Gastroesophageal sphincter (tissue), 4 donors: ENCODE measurements around the gene ADORA1. TPM values are rescaled to one million over a fixed set of nuclear protein-coding genes. Genes with fewer than 3 reads are reported as not detected.

Source experiments
- ATAC-seq: fragments of 150-250 bp; one replicate; pipeline ENCODE4 v1.9.1; 2016; ENCODE audit warnings: mild to moderate bottlenecking, moderate library complexity
- H3K27ac ChIP-seq, 4 donors: fragments of 200-600 bp; sonication (generic) in 3 of 4; 1 replicate in 3 of 4; 2 replicates in 1 of 4; pipeline ENCODE4 v1.5.1; 2016 to 2019
- H3K27me3 ChIP-seq: fragments of 200-600 bp; sonication (generic); one replicate; pipeline ENCODE4 v1.5.1; 2019
- H3K36me3 ChIP-seq, 2 donors: fragments of 200-600 bp; sonication (generic); one replicate each; pipeline ENCODE4 v1.5.1; 2019; ENCODE audit warnings: control low read depth in 1 of 2
- H3K4me1 ChIP-seq, 3 donors: fragments of 200-600 bp; sonication (generic); 1 replicate in 2 of 3; 2 replicates in 1 of 3; pipeline ENCODE4 v1.5.1; 2016 to 2019; ENCODE audit warnings: control low read depth in 2 of 3
- H3K4me3 ChIP-seq, 2 donors: fragments of 200-600 bp; sonication (generic); one replicate each; pipeline ENCODE4 v1.5.1; 2019; ENCODE audit warnings: mild to moderate bottlenecking in 1 of 2, moderate library complexity in 1 of 2
- H3K9me3 ChIP-seq, 3 donors: fragments of 200-600 bp; sonication (generic); one replicate each; pipeline ENCODE4 v1.5.1; 2017 to 2019; ENCODE audit warnings: control low read depth in 2 of 3
- CTCF ChIP-seq, 4 experiments: fragments of 200-600 bp in 2 of 4; fragments of 450-650 bp in 2 of 4; sonication (generic) in 1 of 4; IDR thresholded peaks; one replicate each; pipeline ENCODE4 v1.5.1; 2017 to 2019; ENCODE audit warnings: antibody characterized with exemption in 4 of 4, mild to moderate bottlenecking in 2 of 4, moderate library complexity in 2 of 4
- EP300 ChIP-seq: sonication (generic); formaldehyde crosslinking; IDR thresholded peaks from one replicate; pipeline ENCODE4 v1.6.1; 2017; ENCODE audit warnings: antibody characterized with exemption, mild to moderate bottlenecking
- POLR2A ChIP-seq, 2 donors: fragments of 450-650 bp; IDR thresholded peaks; one replicate each; pipeline ENCODE4 v1.6.1; 2017; ENCODE audit warnings: antibody characterized with exemption in 2 of 2, mild to moderate bottlenecking in 2 of 2, moderate library complexity in 1 of 2
- POLR2AphosphoS5 ChIP-seq: sonication (generic); formaldehyde crosslinking; IDR thresholded peaks from one replicate; pipeline ENCODE4 v1.6.1; 2017; ENCODE audit warnings: antibody characterized with exemption
- WGBS, 2 donors: methylation state at CpG; one replicate each; pipeline ENCODE4 v1.1.5; 2018; ENCODE audit warnings: low coverage in 1 of 2; 5-methylcytosine and 5-hydroxymethylcytosine counted together
- total RNA-seq, 4 donors: library from RNA; depleted of rRNA; stranded (reverse); fragments of >200 nt; gene quantifications; one replicate each; pipeline ENCODE4 v1.1.0, GENCODE V29; 2016

The ADORA1 gene
- 1 to 10 TPM in 1 of 4 donors, under 1 TPM in 3; 0.16 to 2.7 (median 0.33) TPM for total RNA-seq

GRCh38 chr1:203127666-203128430 lies at the start of gene ADORA1:
Gene ADORA1 (plus strand): TSS chr1:203127726. CDS start chr1:203128842, 1,116 bp downstream.
- ATAC-seq: peak; percentile 87
- peak within 1 kb of the TSS; percentile 16 to 50 for H3K4me3 ChIP-seq
- H3K9me3 ChIP-seq: no peaks in the 10 kb centered on the region
- TF ChIP-seq CTCF (IDR thresholded peaks at IDR 0.05): peak in 1 of 4 experiments; percentile 10
- no peak for TF ChIP-seq POLR2AphosphoS5
- TF ChIP-seq POLR2A (IDR thresholded peaks at IDR 0.05): no peak
- no peak for TF ChIP-seq EP300
- peaks cover 48% of the 10 kb centered on the region for H3K27me3 ChIP-seq
- no peaks in the 10 kb centered on the region for H3K36me3 ChIP-seq
- H3K4me1 ChIP-seq: peaks cover 0 to 46% (median 30%) of the 10 kb centered on the region in 3 donors
- no CpG with 5 or more reads among the region's 51 CpGs for WGBS, 2 donors
- H3K27ac ChIP-seq: peak within 1 kb of the TSS in 3 of 4 donors; percentile 53 to 64 (median 62)

- no peaks in the 10 kb centered on the region for H3K9me3 ChIP-seq
- H3K27me3 ChIP-seq: peaks cover 60% of the 10 kb centered on the region
- no peaks in the 10 kb centered on the region for H3K36me3 ChIP-seq
- no peak for ATAC-seq
- H3K27ac ChIP-seq: no peak overlapping the region
- no peak for TF ChIP-seq POLR2AphosphoS5
- no peak for TF ChIP-seq EP300
- TF ChIP-seq POLR2A (IDR thresholded peaks at IDR 0.05): no peak
- H3K4me3 ChIP-seq: no peak overlapping the region
- H3K4me1 ChIP-seq: peaks cover 0 to 11% (median 0%) of the 10 kb centered on the region in 3 donors
- WGBS, 2 donors: no CpG with 5 or more reads among the region's 2 CpGs
These were observed 49.6 kb upstream of the ADORA1 start for GRCh38 chr1:203077956-203078355.

- H3K4me3 ChIP-seq: no peak overlapping the region
- H3K36me3 ChIP-seq: no peaks in the 10 kb centered on the region
- no peak overlapping the region for H3K27ac ChIP-seq
- peaks cover 0 to 11% (median 0%) of the 10 kb centered on the region in 3 donors for H3K4me1 ChIP-seq
- 86 to 93% methylated on average over 3 of the region's 3 CpGs for WGBS, 2 donors
- H3K27me3 ChIP-seq: peaks cover 60% of the 10 kb centered on the region
- TF ChIP-seq POLR2A (IDR thresholded peaks at IDR 0.05) (no peak), EP300 (no peak), POLR2AphosphoS5 (no peak), CTCF (IDR thresholded peaks at IDR 0.05) (no peak)
- no peak for ATAC-seq
- no peaks in the 10 kb centered on the region for H3K9me3 ChIP-seq
These were observed 49.0 kb upstream of the ADORA1 start for GRCh38 chr1:203078478-203078877.

- TF ChIP-seq CTCF (IDR thresholded peaks at IDR 0.05): no peak
- TF ChIP-seq EP300: no peak
- TF ChIP-seq POLR2A (IDR thresholded peaks at IDR 0.05): no peak
- TF ChIP-seq POLR2AphosphoS5: no peak
- Histone ChIP-seq H3K4me3 (no peak overlapping the region), H3K27me3 (peaks cover 49% of the 10 kb centered on the region), H3K36me3 (no peaks in the 10 kb centered on the region), H3K4me1 (peaks cover 0 to 8% (median 0%) of the 10 kb centered on the region in 3 donors), H3K9me3 (no peaks in the 10 kb centered on the region), H3K27ac (no peak overlapping the region)
- 89 to 90% methylated on average over 3 to 4 of the region's 5 CpGs for WGBS, 2 donors
- ATAC-seq: no peak
These were observed 47.1 kb upstream of the ADORA1 start for GRCh38 chr1:203080456-203080855.

- Histone ChIP-seq H3K36me3 (no peaks in the 10 kb centered on the region), H3K4me3 (no peak overlapping the region), H3K27ac (no peak overlapping the region), H3K4me1 (no peaks in the 10 kb centered on the region), H3K9me3 (no peaks in the 10 kb centered on the region), H3K27me3 (peaks cover 39% of the 10 kb centered on the region)
- ATAC-seq: no peak
- TF ChIP-seq EP300 (no peak), POLR2AphosphoS5 (no peak), CTCF (IDR thresholded peaks at IDR 0.05) (no peak), POLR2A (IDR thresholded peaks at IDR 0.05) (no peak)
- WGBS, 2 donors: 56 to 66% methylated on average over 4 of the region's 9 CpGs
These were observed 45.9 kb upstream of the ADORA1 start for GRCh38 chr1:203081465-203082230.
